Activated naive CD4-positive, alpha-beta T cell treated with anti-CD3 and anti-CD28 coated beads, Interleukin-2, amount 50 U/mL, for 72 hours (primary cell): ENCODE measurements around the gene COL27A1. TPM values are rescaled to one million over a fixed set of nuclear protein-coding genes. Genes with fewer than 3 reads are reported as not detected.

Experiments
- ATAC-seq, 2 donors: fragments of 150-1000 bp; cut with Tn5 transposase; 2 replicates each; pipeline ENCODE4 v1.10.0; 2021; ENCODE audit warnings: mild to moderate bottlenecking in 2 of 2, moderate library complexity in 2 of 2
- DNase-seq, 2 donors: peaks; one replicate each; pipeline ENCODE4 v3.0.0; 2021 to 2022; ENCODE audit warnings: low spot score in 2 of 2
- H3K27ac Mint-ChIP-seq, 2 donors: one replicate each; pipeline ENCODE4 v1.8.0; 2022; ENCODE audit warnings: mild to moderate bottlenecking in 2 of 2, mixed read lengths in 2 of 2
- H3K36me3 Mint-ChIP-seq, 2 donors: one replicate each; pipeline ENCODE4 v1.8.0; 2022; ENCODE audit warnings: mixed read lengths in 2 of 2
- H3K9me3 Mint-ChIP-seq, 2 donors: one replicate each; pipeline ENCODE4 v1.8.0; 2022; ENCODE audit warnings: mixed read lengths in 2 of 2
- total RNA-seq, 2 donors: library from RNA; stranded (reverse); gene quantifications; one replicate each; pipeline ENCODE4 v1.2.3, GENCODE V29; 2022

COL27A1 gene
- total RNA-seq, 2 donors from 2014 or later, result 2.3 to 26.7 TPM

DNA sequence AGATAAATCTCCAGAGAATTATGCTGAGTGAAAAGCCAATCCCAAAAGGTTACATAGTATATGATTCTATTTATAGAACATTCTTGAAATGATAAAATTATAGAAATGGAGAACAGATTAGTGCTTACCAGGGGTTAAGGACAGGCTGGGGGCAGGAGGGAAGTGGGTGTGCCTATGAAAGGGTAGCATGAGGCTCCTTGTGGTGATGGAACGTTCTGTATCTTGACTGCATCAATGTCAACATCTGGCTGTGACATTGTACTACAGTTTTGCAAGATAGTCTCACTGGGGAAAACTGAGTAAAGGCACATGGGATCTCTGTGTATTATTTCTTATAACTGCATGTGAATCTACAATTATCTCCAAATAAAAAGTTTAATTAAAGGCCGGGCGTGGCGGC is 196.6 kb downstream of the COL27A1 start:
- ATAC-seq (no peak), DNase-seq (no peak)
- Mint-ChIP-seq H3K36me3 (peaks cover 29 to 40% of the 10 kb centered on the region in 2 donors), H3K27ac (peak overlapping the region in 1 of 2 donors; percentile 53), H3K9me3 (no peaks in the 10 kb centered on the region)

DNA sequence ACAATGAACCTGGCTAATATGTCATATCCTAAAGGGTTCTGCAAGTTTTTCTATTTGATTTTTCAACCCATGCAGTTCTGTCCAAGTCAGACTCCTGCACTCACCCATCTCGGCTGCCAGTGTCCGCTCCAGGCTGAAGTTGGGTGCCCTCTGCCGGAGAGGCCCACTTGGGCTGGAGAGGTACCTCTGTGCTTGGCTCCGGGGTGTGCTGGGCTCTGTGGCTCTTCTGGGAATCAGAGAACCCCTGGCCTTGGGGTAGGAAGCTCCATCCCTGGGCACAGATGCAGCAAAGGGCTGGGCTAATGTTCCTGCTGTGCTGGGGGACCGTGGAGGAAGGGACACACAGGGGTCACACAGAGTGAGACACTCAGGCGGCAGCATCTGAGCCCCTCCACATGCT is 200.5 kb downstream of the COL27A1 start:
- Mint-ChIP-seq H3K27ac (peak overlapping the region; percentile 24 to 96), H3K36me3 (peaks cover 25 to 33% of the 10 kb centered on the region in 2 donors), H3K9me3 (no peaks in the 10 kb centered on the region)
- ATAC-seq, result no peak
- no peak for DNase-seq

DNA sequence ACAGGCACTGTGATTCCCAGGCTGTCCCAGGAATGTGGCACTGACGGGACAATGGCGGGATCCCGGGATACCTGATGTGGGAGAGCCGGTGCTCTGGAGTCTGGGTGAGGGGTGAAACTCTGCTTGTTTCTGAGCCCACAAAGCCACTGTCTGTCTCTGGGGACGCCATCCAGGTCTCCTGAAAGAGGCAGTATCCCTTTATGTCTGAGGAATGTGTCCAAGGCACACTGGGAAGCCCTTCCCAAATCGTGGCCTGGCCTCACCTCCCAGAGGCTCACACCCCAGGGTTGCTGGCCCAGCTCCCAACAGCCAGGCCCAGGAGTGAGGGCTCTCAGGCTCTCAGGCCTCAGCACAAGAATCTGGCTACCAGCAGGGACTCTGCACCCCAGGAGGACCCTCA is 201.5 kb downstream of the COL27A1 start:
- ATAC-seq (no peak), DNase-seq (no peak)
- Mint-ChIP-seq H3K36me3 (peaks cover 30 to 41% of the 10 kb centered on the region in 2 donors), H3K9me3 (no peaks in the 10 kb centered on the region), H3K27ac (peak overlapping the region; percentile 70 to 96)

DNA sequence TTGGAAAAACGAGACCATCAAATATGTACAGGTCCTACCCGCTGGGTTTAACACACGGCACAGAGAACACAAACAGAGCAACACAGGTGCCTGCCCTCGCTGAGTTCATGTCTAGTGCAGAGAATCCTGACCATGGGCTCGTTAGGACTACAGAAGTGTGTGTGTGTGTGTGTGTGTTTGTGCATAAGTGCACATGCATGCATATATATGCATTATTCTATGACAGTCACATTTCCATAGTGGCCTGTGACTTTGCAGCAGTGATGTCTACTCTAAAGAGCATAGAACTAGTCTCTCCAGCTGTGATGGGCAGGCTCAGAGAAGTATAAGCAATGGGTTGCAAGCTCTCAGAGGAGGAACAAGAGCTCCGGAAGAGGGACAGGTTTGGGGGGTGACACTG is 202.0 kb downstream of the COL27A1 start:
- Mint-ChIP-seq H3K27ac (peak overlapping the region; percentile 70 to 96), H3K36me3 (peaks cover 25 to 41% of the 10 kb centered on the region in 2 donors)

DNA sequence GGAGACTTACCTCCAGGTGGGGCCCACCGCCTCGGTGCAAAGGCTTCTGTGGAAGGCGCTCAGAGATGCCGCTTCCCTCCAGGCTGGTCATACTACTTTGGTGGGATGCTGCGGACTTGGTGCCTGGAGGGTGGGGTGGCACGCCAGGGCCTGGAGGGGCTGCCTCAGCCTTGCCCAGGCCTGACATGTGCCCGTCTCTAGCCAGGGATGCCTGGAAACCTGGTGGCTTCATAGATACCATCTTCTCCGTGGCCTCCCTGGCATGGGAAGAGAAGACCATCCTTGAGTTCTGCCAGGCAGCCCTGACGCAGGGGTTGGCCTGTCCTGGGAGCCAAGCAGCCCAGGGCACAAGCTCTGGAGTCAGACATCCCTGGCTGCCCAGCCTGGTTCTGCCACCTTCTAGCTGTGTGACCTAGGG is 202.6 kb downstream of the COL27A1 start:
- peaks cover 28 to 44% of the 10 kb centered on the region in 2 donors for H3K36me3 Mint-ChIP-seq
- H3K27ac Mint-ChIP-seq, result peak overlapping the region; percentile 2 to 96
- ATAC-seq (no peak), DNase-seq (no peak)
- H3K9me3 Mint-ChIP-seq, result no peaks in the 10 kb centered on the region

More for the DNA sequence above, 202.0 kb downstream of the COL27A1 start:
- no peak for DNase-seq
- ATAC-seq, result no peak
- H3K9me3 Mint-ChIP-seq, result no peaks in the 10 kb centered on the region

DNA sequence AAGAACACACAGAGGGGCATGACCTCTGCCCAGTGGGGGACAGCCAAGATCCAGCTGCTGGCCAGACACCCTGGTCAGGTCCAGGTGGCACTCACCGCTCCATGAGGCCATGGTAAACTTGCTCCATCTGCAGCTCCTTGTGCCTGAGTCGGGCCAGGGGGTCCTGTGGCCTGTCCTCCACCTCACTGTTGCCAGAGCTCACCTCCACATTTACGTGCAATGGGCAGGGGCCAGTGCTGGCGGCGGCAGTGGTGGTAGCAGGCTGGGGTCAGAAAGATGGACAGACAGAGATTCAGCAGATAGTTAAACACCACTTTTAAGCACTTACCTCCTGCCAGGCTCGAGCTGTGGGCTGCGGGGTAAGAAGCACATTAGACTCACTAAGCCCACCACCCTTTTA is 204.5 kb downstream of the COL27A1 start:
- Mint-ChIP-seq H3K27ac (peak overlapping the region; percentile 95 to 96), H3K9me3 (no peaks in the 10 kb centered on the region)

DNA sequence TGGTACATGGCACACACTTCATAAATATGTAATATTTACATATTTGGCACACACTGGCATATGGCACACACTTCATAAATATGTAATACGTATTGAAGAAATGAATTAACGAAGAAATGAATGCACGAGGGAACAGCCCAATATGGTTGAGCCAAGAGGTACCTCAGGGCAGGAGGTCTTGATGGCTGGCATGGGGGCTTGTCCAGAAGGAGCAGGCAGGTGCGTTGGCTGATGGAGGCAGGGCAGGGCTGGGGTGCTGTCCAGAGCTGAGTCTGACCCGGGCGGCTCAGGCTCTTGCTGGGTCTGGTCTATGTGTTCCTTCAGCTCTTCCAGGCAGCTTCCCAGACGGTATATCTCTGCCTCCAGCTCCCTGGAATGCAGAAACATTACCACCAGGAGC is 206.2 kb downstream of the COL27A1 start:
- Mint-ChIP-seq H3K9me3 (no peaks in the 10 kb centered on the region), H3K27ac (peak overlapping the region; percentile 95 to 96)
- ATAC-seq, result no peak

More for the DNA sequence above, 204.5 kb downstream of the COL27A1 start:
- no peak for DNase-seq
- peaks cover 47 to 61% of the 10 kb centered on the region in 2 donors for H3K36me3 Mint-ChIP-seq
- no peak for ATAC-seq

More for the DNA sequence above, 206.2 kb downstream of the COL27A1 start:
- H3K36me3 Mint-ChIP-seq, result peaks cover 58 to 62% of the 10 kb centered on the region in 2 donors
- DNase-seq, result no peak

Other genes with a start within 250 kb of the COL27A1 start
- gene AMBP, start 77.2 kb upstream of the COL27A1 start, total RNA-seq, result not detected
- not detected for gene KIF12, start 56.2 kb upstream of the COL27A1 start, total RNA-seq
- not detected for gene ORM1, start 167.6 kb downstream of the COL27A1 start, total RNA-seq
- not detected for gene ORM2, start 174.3 kb downstream of the COL27A1 start, total RNA-seq
- 100 to 1,000 TPM; 165 to 174 TPM for gene AKNA, start 232.4 kb downstream of the COL27A1 start, total RNA-seq